ENCODE results near the gene EIF4ENIF1.
"Not testable (repeated sequence)": the region's sequence is repeated elsewhere in the genome, so short reads cannot be mapped to it uniquely, and the experiment has no call there.

EIF4ENIF1 gene

DNA sequence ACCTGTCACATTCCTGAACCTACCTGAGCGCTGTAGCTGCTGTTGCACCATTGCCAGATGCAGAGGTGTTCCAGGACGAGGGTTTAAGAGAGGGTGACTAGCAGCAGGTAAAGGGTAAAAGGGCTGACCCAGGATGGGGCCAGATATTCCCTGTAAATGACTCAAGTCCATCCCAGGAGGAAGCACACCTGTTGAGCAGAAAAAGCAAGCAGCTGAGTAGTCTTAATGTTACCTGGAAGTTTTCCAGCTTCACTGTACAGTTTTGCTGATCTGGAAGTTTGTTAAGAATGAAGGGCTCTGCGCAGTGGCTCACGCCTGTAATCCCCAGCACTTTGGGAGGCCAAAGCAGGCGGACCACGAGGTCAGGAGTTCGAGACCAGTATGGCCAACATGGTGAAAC is 49.0 kb downstream of the EIF4ENIF1 start:
- TF ChIP-seq, protein P1, sequence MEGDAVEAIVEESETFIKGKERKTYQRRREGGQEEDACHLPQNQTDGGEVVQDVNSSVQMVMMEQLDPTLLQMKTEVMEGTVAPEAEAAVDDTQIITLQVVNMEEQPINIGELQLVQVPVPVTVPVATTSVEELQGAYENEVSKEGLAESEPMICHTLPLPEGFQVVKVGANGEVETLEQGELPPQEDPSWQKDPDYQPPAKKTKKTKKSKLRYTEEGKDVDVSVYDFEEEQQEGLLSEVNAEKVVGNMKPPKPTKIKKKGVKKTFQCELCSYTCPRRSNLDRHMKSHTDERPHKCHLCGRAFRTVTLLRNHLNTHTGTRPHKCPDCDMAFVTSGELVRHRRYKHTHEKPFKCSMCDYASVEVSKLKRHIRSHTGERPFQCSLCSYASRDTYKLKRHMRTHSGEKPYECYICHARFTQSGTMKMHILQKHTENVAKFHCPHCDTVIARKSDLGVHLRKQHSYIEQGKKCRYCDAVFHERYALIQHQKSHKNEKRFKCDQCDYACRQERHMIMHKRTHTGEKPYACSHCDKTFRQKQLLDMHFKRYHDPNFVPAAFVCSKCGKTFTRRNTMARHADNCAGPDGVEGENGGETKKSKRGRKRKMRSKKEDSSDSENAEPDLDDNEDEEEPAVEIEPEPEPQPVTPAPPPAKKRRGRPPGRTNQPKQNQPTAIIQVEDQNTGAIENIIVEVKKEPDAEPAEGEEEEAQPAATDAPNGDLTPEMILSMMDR (conservative IDR thresholded peaks at IDR 0.05; ENCODE audit: low read length), result no peak
- H3K4me3 ChIP-seq (ENCODE audit: low read length), result no peak overlapping the region
- no peak for DNase-seq (ENCODE audit: low read depth)

DNA sequence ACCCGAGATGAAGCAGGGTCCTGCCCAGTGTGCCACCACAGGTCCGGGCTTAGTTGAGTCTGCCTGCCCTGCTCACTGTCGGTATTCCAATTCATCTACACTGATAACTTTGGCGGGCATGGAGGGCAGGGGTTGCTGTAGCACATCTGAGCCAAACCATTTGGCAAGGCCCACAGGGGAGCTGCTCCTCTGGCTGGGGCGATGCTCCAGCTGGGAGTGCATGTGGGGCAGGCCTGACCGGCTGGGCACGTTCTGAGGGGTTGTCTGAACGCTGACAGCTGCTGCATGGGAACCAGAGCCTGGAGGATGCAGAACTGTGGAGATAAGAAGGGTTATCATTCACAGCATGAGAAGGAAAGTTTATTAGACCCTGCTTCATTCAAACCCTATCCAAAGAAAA is 49.8 kb downstream of the EIF4ENIF1 start:
- no peak overlapping the region for H3K4me3 ChIP-seq (ENCODE audit: low read length)
- no peak for DNase-seq (ENCODE audit: low read depth)
- TF ChIP-seq, protein P1 (conservative IDR thresholded peaks at IDR 0.05; ENCODE audit: low read length), result no peak

DNA sequence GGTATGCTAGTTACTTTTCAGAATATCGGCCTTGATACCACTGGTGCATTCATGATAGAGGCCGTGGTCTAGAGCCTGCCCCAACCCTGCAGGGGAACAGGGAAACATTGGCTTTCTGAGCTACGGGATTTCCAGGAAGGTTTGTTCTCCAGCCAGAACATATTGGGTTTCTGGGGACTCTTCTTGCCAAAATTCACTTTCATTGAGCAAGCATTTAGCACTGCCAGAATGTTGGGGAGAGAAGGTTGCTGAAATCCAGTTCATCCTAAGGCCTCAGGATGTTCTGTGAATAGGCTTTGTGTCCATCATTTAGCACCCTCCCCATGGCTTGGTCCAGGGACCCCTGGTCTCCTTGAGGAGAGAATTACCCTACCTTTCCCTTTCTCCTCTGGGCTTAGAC is 53.5 kb downstream of the EIF4ENIF1 start:
- no peak overlapping the region for H3K4me3 ChIP-seq (ENCODE audit: low read length)
- DNase-seq (ENCODE audit: low read depth), result peak; percentile 37
- TF ChIP-seq, protein P1 (conservative IDR thresholded peaks at IDR 0.05; ENCODE audit: low read length), result no peak

DNA sequence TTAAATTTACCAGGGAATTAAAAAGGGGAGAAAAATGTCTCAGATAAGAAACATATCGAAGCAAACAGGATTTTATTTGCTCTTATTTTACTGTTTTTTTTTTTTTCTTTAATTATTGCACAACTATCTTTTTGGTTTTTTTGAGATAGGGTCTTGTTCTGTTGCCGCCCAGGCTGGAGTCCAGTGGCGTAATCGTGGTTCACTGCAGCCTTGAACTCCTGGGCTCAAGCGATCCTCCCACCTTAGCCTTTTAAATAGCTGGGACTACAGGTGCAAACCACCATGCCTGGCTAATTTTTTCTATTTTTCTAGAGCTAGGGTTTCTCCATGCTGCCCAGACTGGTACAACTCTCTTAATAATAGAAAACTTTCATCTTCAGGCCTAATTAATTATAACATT is 57.7 kb downstream of the EIF4ENIF1 start:
- DNase-seq (ENCODE audit: low read depth), result no peak
- TF ChIP-seq, protein P1 (conservative IDR thresholded peaks at IDR 0.05; ENCODE audit: low read length), result no peak
- no peak overlapping the region for H3K4me3 ChIP-seq (ENCODE audit: low read length)

GRCh38 chr22:31425331-31426050 is 64.2 kb downstream of the EIF4ENIF1 start:
- TF ChIP-seq, protein P1 (conservative IDR thresholded peaks at IDR 0.05; ENCODE audit: low read length), result no peak
- DNase-seq (ENCODE audit: low read depth), result no peak
- no peak overlapping the region for H3K4me3 ChIP-seq (ENCODE audit: low read length)

DNA sequence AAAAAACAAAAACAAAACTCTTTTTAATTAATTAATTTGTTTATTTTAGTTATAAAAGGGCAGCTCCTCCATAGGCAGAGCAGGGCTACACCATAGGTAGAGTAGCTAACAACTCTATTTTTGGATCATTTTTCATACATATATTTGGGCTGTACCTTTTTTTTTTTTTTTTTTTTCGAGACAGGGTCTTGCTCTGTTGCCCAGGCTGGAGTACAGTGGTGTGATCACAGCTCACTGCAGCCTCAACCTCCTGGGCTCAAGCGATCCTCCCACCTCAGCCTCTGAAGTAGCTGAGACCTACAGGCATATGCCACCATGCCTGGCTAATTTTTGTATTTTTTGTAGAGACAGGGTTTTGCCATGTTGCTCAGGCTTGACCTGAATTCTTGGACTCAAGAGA is 87.3 kb downstream of the EIF4ENIF1 start:
- not testable (repeated sequence) for DNase-seq (ENCODE audit: low read depth); H3K4me3 ChIP-seq (ENCODE audit: low read length)

GRCh38 chr22:31400023-31400397 is 89.6 kb downstream of the EIF4ENIF1 start:
- TF ChIP-seq, protein P1 (conservative IDR thresholded peaks at IDR 0.05; ENCODE audit: low read length), result no peak
- peak; percentile 33 for DNase-seq (ENCODE audit: low read depth)

More at GRCh38 chr22:31400023-31400397, 89.6 kb downstream of the EIF4ENIF1 start:
- peak overlapping the region; percentile 98 for H3K4me3 ChIP-seq (ENCODE audit: low read length)
